ENCODE results near the gene HDAC4. TPM values are rescaled to one million over a fixed set of nuclear protein-coding genes. Genes with fewer than 3 reads are reported as not detected.

The HDAC4 gene
- total RNA-seq, 1 experiment from 2014 or later: 16.0 TPM

- no peak for DNase-seq (ENCODE audit: low spot score)
Measured at GRCh38 chr2:239001794-239002193, 399.0 kb downstream of the HDAC4 start.

GRCh38 chr2:239000500-239001073 lies 400.2 kb downstream of the HDAC4 start:
- DNase-seq (ENCODE audit: low spot score): no peak

- no peak for DNase-seq (ENCODE audit: low spot score)
Measured at GRCh38 chr2:239000089-239000488, 400.7 kb downstream of the HDAC4 start.

GRCh38 chr2:238999291-238999741 lies 401.5 kb downstream of the HDAC4 start:
- DNase-seq (ENCODE audit: low spot score): no peak

DNA sequence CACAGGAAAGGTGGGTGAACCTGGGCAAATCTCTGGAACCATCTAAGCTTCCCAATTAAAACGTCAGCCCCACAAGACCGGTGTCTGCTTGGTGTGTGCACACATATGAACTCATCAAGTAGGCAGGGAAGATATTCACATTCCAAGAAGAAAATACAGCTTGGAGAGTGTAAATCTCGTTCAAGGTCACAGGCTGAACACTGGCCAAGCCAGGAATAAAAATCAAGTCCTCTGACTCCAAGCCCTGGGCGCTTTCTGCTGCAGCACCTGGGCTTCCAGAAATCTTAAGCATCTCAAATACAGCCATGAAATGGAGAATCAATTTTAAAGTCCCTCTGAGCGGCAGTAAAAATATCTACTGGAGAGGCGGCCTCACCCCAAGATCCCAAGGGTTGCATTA lies 402.0 kb downstream of the HDAC4 start:
- DNase-seq (ENCODE audit: low spot score): no peak

Small RNAs within 50 kb of the gene (small RNA-seq; reads per million reads assigned to genes)
- gene MIR2467: 0.65 reads per million
- gene MIR4269: not detected
- not detected for gene MIR4440
- not detected for gene MIR4441

Measured in HT-29 (cell line).